ENCODE measurements around the gene MACROD2.
A peak's percentile ranks its signal among the peaks of the same experiment; 100 is the strongest.

The MACROD2 gene

DNA sequence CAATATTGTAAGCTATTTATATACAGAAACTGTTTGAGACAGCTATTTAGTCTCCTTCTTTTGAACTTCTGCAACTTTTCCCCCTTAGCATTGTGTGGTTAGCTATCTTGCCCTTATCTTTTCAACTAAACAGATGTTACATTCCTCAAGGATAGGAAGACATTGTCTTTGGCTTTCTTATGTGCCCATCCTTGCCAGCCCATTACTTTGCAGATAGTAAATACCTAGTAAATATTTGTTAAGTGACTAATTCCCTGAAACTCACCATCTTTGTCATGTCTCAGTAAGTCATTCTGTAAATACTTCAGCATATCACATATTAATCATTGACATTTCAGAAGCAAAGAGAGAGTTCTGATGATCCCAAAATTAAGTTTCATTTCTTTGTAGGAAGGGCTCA is 411.2 kb downstream of the MACROD2 start:
- H3K27ac ChIP-seq: peak overlapping the region; percentile 77
- TF ChIP-seq CTCF (IDR thresholded peaks at IDR 0.05) (no peak), ZFX (IDR thresholded peaks at IDR 0.05; ENCODE audit: borderline replicate concordance) (no peak)

GRCh38 chr20:14407336-14407735 is 412.0 kb downstream of the MACROD2 start:
- no peak for TF ChIP-seq CTCF (IDR thresholded peaks at IDR 0.05)
- no peak for TF ChIP-seq ZFX (IDR thresholded peaks at IDR 0.05; ENCODE audit: borderline replicate concordance)

GRCh38 chr20:14410869-14411555 is 415.7 kb downstream of the MACROD2 start:
- TF ChIP-seq CTCF (IDR thresholded peaks at IDR 0.05) (no peak), ZFX (IDR thresholded peaks at IDR 0.05; ENCODE audit: borderline replicate concordance) (no peak)
- H3K27ac ChIP-seq: peak overlapping the region; percentile 51; the same call in 1 of the 2 replicates

More at GRCh38 chr20:14407336-14407735, 412.0 kb downstream of the MACROD2 start:
- peak overlapping the region; percentile 77 for H3K27ac ChIP-seq

- peak overlapping the region; percentile 51 for H3K27ac ChIP-seq
- TF ChIP-seq ZFX (IDR thresholded peaks at IDR 0.05; ENCODE audit: borderline replicate concordance) (no peak), CTCF (IDR thresholded peaks at IDR 0.05) (no peak)
Measured at GRCh38 chr20:14412065-14412681, 416.9 kb downstream of the MACROD2 start.

GRCh38 chr20:14413835-14414234 is 418.5 kb downstream of the MACROD2 start:
- peak overlapping the region; percentile 51 for H3K27ac ChIP-seq
- TF ChIP-seq ZFX (IDR thresholded peaks at IDR 0.05; ENCODE audit: borderline replicate concordance) (no peak), CTCF (IDR thresholded peaks at IDR 0.05) (no peak)

GRCh38 chr20:14414560-14414959 is 419.2 kb downstream of the MACROD2 start:
- no peak for TF ChIP-seq ZFX (IDR thresholded peaks at IDR 0.05; ENCODE audit: borderline replicate concordance)
- no peak for TF ChIP-seq CTCF (IDR thresholded peaks at IDR 0.05)
- 0 out of 2 replicates have a peak overlapping the region, but pooled peaks have one; percentile 51 for H3K27ac ChIP-seq

- H3K27ac ChIP-seq: no peak overlapping the region
Measured at GRCh38 chr20:14415467-14415866, 420.2 kb downstream of the MACROD2 start.

More at GRCh38 chr20:14415467-14415866, 420.2 kb downstream of the MACROD2 start:
- TF ChIP-seq CTCF (IDR thresholded peaks at IDR 0.05) (no peak), ZFX (IDR thresholded peaks at IDR 0.05; ENCODE audit: borderline replicate concordance) (no peak)
